ENCODE results near the gene MEGF11. TPM values are rescaled to one million over a fixed set of nuclear protein-coding genes. Genes with fewer than 3 reads are reported as not detected.

MEGF11 gene
- total RNA-seq, 1 donor from 2014 or later: not detected

DNA sequence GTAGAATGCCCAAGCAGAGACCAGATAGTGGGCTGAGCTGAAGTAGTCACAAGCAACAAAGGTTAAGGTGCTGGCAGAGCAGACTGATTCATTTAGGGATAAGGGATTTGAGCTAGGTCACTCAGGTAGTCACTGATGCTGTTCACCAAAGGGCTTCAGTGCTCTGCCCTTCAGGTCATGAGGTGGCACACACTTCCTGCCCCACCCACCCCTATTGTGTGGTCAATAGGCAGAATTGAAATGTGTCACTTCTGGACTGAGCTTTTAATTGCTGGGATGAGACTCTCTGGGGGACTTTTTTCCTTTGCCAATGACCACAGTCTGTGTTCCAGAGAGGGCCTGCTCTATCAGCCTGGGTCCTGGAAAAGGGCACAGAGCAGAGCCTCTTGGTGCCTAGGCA, 37.0 kb upstream of the MEGF11 start:
- no peaks in the 10 kb centered on the region for H3K36me3 Mint-ChIP-seq (ENCODE audit: low read depth)
- no peaks in the 10 kb centered on the region for H3K27me3 Mint-ChIP-seq
- no peak overlapping the region for H3K27ac Mint-ChIP-seq
- H3K4me3 Mint-ChIP-seq: no peak overlapping the region
- ChIA-PET POLR2A (no interaction called here), CTCF (interaction anchor here (1.9 to 4.8 kb wide), 2 partner anchors 208 to 652 kb away, joined by 4 to 17 read pairs; no protein-coding TSS in a partner anchor)
- TF ChIP-seq, protein P1, sequence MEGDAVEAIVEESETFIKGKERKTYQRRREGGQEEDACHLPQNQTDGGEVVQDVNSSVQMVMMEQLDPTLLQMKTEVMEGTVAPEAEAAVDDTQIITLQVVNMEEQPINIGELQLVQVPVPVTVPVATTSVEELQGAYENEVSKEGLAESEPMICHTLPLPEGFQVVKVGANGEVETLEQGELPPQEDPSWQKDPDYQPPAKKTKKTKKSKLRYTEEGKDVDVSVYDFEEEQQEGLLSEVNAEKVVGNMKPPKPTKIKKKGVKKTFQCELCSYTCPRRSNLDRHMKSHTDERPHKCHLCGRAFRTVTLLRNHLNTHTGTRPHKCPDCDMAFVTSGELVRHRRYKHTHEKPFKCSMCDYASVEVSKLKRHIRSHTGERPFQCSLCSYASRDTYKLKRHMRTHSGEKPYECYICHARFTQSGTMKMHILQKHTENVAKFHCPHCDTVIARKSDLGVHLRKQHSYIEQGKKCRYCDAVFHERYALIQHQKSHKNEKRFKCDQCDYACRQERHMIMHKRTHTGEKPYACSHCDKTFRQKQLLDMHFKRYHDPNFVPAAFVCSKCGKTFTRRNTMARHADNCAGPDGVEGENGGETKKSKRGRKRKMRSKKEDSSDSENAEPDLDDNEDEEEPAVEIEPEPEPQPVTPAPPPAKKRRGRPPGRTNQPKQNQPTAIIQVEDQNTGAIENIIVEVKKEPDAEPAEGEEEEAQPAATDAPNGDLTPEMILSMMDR (IDR thresholded peaks at IDR 0.05): no peak
- H3K4me1 Mint-ChIP-seq: peaks cover 30% of the 10 kb centered on the region
- ATAC-seq (ENCODE audit: low read depth) (no peak), DNase-seq (no peak)
- intact Hi-C loops (cut with micrococcal nuclease): loop anchor here (5.0 to 10.0 kb wide), 3 partner anchors 693 to 986 kb away; partner anchors contain the start of gene RNU5B-1
- no peaks in the 10 kb centered on the region for H3K9me3 Mint-ChIP-seq

DNA sequence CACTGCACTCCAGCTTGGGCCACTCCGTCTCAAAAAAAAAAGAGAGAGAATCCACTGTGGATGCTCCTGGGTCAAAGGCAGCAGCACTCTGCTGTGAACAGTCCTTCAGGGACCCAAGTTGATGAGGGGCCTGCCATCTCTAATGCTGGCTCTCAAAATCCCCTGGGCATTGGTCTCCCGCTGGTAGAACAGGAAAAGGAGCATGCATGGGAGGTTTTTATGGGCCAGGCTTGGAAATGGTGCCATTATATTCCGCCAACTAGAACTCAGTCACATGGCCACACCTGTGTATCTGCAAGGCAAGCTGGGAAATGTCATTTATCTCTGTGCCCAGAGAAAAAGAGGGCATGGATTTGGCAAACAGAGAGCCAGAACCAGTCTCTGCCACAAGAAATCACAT, 36.5 kb upstream of the MEGF11 start:
- CTCF ChIA-PET: interaction anchor here (1.9 to 4.8 kb wide), 2 partner anchors 208 to 652 kb away, joined by 4 to 17 read pairs; no protein-coding TSS in a partner anchor
- Mint-ChIP-seq H3K27me3 (no peaks in the 10 kb centered on the region), H3K9me3 (no peaks in the 10 kb centered on the region), H3K27ac (no peak overlapping the region), H3K4me1 (peaks cover 30% of the 10 kb centered on the region), H3K36me3 (ENCODE audit: low read depth) (no peaks in the 10 kb centered on the region), H3K4me3 (no peak overlapping the region)
- POLR2A ChIA-PET: interaction anchor here (0.7 kb wide), 1 partner anchor 98 kb away, joined by 4 read pairs; no protein-coding TSS in a partner anchor
- intact Hi-C loops (cut with micrococcal nuclease): loop anchor here (5.0 to 10.0 kb wide), 3 partner anchors 693 to 985 kb away; partner anchors contain the start of gene RNU5B-1
- DNase-seq (no peak), ATAC-seq (ENCODE audit: low read depth) (no peak)
- TF ChIP-seq, protein P1 (IDR thresholded peaks at IDR 0.05): no peak

DNA sequence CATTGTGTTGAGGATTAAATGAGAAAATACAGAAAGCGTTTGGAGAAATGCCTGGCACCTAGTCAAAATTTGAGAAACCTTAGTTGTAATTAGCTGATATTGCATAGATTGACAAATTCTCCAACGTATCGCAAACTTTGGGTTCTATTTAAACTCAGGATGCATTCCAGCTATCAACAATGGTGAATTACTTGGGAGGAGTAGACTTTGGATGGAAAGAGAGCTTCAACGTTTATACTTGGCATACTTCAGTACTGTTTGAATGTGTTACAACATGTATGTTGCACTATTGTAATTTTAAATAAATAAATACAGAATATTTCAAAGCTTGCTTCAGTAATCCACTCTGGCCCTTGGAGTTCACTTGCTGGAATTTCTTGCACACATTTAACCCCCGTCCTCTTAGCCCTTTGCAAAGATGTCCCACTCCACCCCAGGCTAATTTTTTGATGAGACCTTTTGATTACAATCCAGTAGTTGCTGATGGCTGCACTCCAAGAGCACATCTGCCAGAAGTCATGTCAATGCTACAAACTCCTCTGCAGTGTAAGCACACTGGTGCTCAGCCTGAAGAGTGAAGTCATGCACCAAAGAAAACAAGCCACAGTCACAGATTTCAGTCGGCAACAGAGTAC, 35.1 kb upstream of the MEGF11 start:
- Mint-ChIP-seq H3K9me3 (no peaks in the 10 kb centered on the region), H3K4me3 (no peak overlapping the region), H3K27ac (no peak overlapping the region), H3K27me3 (no peaks in the 10 kb centered on the region), H3K36me3 (ENCODE audit: low read depth) (no peaks in the 10 kb centered on the region), H3K4me1 (peaks cover 20% of the 10 kb centered on the region)
- ChIA-PET CTCF (interaction anchor here (0.7 to 1.9 kb wide), 3 partner anchors 650 to 693 kb away, joined by 3 to 6 read pairs (median 4); no protein-coding TSS in a partner anchor), POLR2A (interaction anchor here (0.6 kb wide), 2 partner anchors 35 to 98 kb away, joined by 3 read pairs; partner anchors contain the start of genes MAP2K1 and MEGF11)
- no peak for DNase-seq
- intact Hi-C loops (cut with micrococcal nuclease): loop anchor here (5.0 kb wide), 1 partner anchor 651 kb away; no protein-coding TSS in a partner anchor
- TF ChIP-seq, protein P1 (IDR thresholded peaks at IDR 0.05): no peak
- ATAC-seq (ENCODE audit: low read depth): no peak

DNA sequence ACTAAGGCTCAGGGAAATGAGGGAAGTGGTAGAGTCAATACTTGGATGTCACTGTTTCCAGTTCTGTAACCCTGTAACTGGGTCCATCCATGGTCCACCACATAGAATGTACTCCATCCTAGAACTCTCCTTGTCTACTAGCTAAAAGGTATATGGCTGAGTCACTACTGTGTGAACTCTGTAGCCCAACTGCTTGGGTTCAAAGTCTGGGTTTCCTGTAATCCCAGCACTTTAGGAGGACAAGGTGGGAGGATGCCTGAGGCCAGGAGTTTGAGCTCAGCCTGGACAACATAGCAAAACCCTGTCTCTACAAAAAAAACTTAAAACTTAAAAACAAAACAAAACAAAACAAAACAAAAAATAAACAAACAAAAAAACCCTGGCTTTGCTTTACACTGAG, 34.5 kb upstream of the MEGF11 start:
- H3K4me3 Mint-ChIP-seq: no peak overlapping the region
- H3K27ac Mint-ChIP-seq: no peak overlapping the region
- POLR2A ChIA-PET: interaction anchor here (0.6 kb wide), 2 partner anchors 99 to 1997 kb away, joined by 3 read pairs; partner anchors contain the start of gene MAP2K1
- H3K4me1 Mint-ChIP-seq: peaks cover 20% of the 10 kb centered on the region
- no peaks in the 10 kb centered on the region for H3K9me3 Mint-ChIP-seq
- ATAC-seq (ENCODE audit: low read depth) (no peak), DNase-seq (no peak)
- H3K27me3 Mint-ChIP-seq: no peaks in the 10 kb centered on the region
- CTCF ChIA-PET: interaction anchor here (0.7 to 1.6 kb wide), 3 partner anchors 211 to 693 kb away, joined by 3 to 6 read pairs (median 4); no protein-coding TSS in a partner anchor
- intact Hi-C loops (cut with micrococcal nuclease): loop anchor here (5.0 kb wide), 1 partner anchor 651 kb away; no protein-coding TSS in a partner anchor
- TF ChIP-seq, protein P1 (IDR thresholded peaks at IDR 0.05): no peak
- H3K36me3 Mint-ChIP-seq (ENCODE audit: low read depth): no peaks in the 10 kb centered on the region
